Coronary artery (tissue), 2 donors: ENCODE results near the gene CNTROB.

ENCODE experiments used
- DNase-seq: peaks from one replicate; pipeline ENCODE4 v3.0.0-alpha.2; 2017; ENCODE audit warnings: low spot score
- H3K27ac ChIP-seq, 2 donors: fragments of 200-600 bp; sonication (generic); one replicate each; pipeline ENCODE4 v1.5.1; 2016 to 2019
- H3K4me3 ChIP-seq: fragments of 200-600 bp; sonication (generic); 2 replicates; pipeline ENCODE4 v1.5.1; 2016; ENCODE audit warnings: mild to moderate bottlenecking, moderate library complexity
- CTCF ChIP-seq: fragments of 200-600 bp; sonication (generic); IDR thresholded peaks from one replicate; pipeline ENCODE4 v1.5.1; 2019; ENCODE audit warnings: antibody characterized with exemption

The CNTROB gene

DNA sequence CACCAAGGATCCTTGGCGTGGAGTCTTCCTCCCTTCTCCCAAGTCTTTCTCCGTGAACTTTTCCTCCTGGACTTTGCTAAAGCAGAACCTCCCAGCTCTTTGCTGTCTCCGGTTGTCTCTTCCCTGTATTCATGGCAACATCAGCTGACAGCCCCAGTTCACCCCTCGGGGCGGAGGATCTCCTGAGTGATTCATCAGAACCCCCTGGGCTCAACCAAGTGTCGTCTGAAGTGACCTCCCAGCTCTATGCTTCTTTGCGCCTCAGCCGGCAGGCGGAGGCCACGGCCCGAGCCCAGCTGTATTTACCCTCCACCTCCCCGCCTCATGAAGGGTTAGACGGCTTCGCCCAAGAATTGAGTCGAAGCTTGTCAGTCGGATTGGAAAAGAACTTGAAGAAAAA, 943 bp downstream of the CNTROB start:
- peak overlapping the region; percentile 98 for H3K4me3 ChIP-seq
- peak overlapping the region in 1 of 2 donors; percentile 88 for H3K27ac ChIP-seq
- peak; percentile 81 for DNase-seq
- TF ChIP-seq CTCF = no peak

DNA sequence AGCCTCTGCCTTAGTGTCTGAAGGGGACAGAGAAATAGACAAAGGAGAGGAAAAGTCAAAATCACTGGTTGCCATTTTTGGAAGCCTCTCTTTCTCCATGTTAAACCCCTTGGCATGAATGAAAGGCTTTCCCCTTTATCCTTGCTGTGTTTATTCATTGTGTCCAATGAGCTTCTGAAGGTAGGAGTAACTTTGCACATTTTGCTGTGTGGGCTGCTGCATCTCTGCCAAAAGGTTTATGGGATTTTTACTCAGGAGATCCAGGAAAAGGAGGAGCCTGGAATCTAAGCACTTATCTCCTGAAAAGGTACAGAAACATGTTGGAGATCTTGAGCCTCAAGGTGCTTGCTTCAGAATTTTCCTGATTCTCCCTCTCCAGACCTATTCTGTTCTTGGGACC, 3.9 kb downstream of the CNTROB start:
- TF ChIP-seq CTCF = no peak
- no peak for DNase-seq
- Histone ChIP-seq H3K4me3 (no peak overlapping the region), H3K27ac (no peak overlapping the region)

- Histone ChIP-seq H3K4me3 (no peak overlapping the region), H3K27ac (no peak overlapping the region)
- TF ChIP-seq CTCF = no peak
- no peak for DNase-seq
These were observed 8.0 kb downstream of the CNTROB start for GRCh38 chr17:7940034-7940433.

- no peak for TF ChIP-seq CTCF
- H3K4me3 ChIP-seq = no peak overlapping the region
- DNase-seq = no peak
- H3K27ac ChIP-seq = no peak overlapping the region
These were observed 8.7 kb downstream of the CNTROB start for GRCh38 chr17:7940743-7941142.

- DNase-seq = no peak
- TF ChIP-seq CTCF = no peak
- Histone ChIP-seq H3K27ac (no peak overlapping the region), H3K4me3 (no peak overlapping the region)
These were observed 11.3 kb downstream of the CNTROB start for GRCh38 chr17:7943291-7943690.

GRCh38 chr17:7944326-7944725, 12.3 kb downstream of the CNTROB start:
- Histone ChIP-seq H3K4me3 (no peak overlapping the region), H3K27ac (no peak overlapping the region)
- no peak for DNase-seq
- TF ChIP-seq CTCF = no peak

DNA sequence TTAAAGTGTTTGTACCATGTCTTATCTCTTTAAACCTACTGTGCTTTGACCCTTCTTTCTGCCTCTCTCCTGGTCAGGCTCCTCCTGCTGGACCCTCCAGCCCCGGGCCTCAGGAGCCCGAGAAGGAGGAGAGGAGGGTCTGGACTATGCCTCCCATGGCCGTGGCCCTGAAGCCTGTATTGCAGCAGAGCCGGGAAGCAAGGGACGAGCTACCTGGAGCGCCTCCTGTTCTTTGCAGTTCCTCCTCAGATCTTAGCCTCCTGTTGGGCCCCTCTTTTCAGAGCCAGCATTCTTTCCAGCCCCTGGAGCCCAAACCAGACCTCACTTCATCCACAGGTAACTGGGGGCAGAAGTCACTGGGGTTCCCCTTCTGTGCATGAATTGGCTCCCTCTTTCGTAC, 13.6 kb downstream of the CNTROB start:
- TF ChIP-seq CTCF = no peak
- no peak overlapping the region for H3K4me3 ChIP-seq

More for the DNA sequence above, 13.6 kb downstream of the CNTROB start:
- no peak overlapping the region for H3K27ac ChIP-seq
- DNase-seq = no peak
